OCI-LY1 (cell line): ENCODE data around the gene ANKFY1.
"Not testable (repeated sequence)": the region's sequence is repeated elsewhere in the genome, so short reads cannot be mapped to it uniquely, and the experiment has no call there.

Experiments
- H2AFZ ChIP-seq: fragments of 200-600 bp; sonication (generic), shearing (Covaris generic); 2 replicates; pipeline ENCODE4 v1.6.0; 2014; ENCODE audit warnings: antibody characterized with exemption, mild to moderate bottlenecking, low read length
- H3F3A ChIP-seq: fragments of 200-600 bp; sonication (generic), shearing (Covaris generic); 2 replicates; pipeline ENCODE4 v1.6.0; 2014; ENCODE audit warnings: mild to moderate bottlenecking, antibody characterized with exemption, low read length, moderate library complexity; ENCODE audit not compliant: insufficient read depth
- H3K27ac ChIP-seq: fragments of 200-600 bp; sonication (generic); 2 replicates; pipeline ENCODE4 v1.5.1; 2014; ENCODE audit warnings: low read length, mixed run types, mild to moderate bottlenecking, low read depth; ENCODE audit not compliant: poor library complexity, severe bottlenecking
- H3K27me3 ChIP-seq: fragments of 200-600 bp; sonication (generic); 2 replicates; pipeline ENCODE4 v1.6.0; 2014; ENCODE audit warnings: antibody characterized with exemption, mild to moderate bottlenecking, low read length, moderate library complexity; ENCODE audit not compliant: insufficient read depth
- H3K36me3 ChIP-seq: fragments of 200-600 bp; sonication (generic); 2 replicates; pipeline ENCODE4 v1.6.1; 2014; ENCODE audit warnings: mild to moderate bottlenecking, antibody characterized with exemption, low read length, moderate library complexity, mixed read lengths; ENCODE audit not compliant: insufficient read depth
- H3K4me1 ChIP-seq: fragments of 200-600 bp; sonication (generic); 2 replicates; pipeline ENCODE4 v1.5.1; 2014; ENCODE audit warnings: mild to moderate bottlenecking, low read length, moderate library complexity; ENCODE audit not compliant: insufficient read depth, severe bottlenecking
- H3K4me2 ChIP-seq: fragments of 200-600 bp; sonication (generic), shearing (Covaris generic); 2 replicates; pipeline ENCODE4 v1.6.1; 2014; ENCODE audit warnings: low read length
- H3K4me3 ChIP-seq: fragments of 200-600 bp; sonication (generic); 2 replicates; pipeline ENCODE4 v1.5.1; 2014; ENCODE audit warnings: low read length, low read depth, mild to moderate bottlenecking, mixed read lengths; ENCODE audit not compliant: poor library complexity, severe bottlenecking
- H3K79me2 ChIP-seq: fragments of 200-600 bp; shearing (Covaris generic); 2 replicates; pipeline ENCODE4 v1.6.1; 2016; ENCODE audit warnings: mixed run types, low read length, mixed read lengths; ENCODE audit not compliant: insufficient read depth
- H3K9ac ChIP-seq: fragments of 200-600 bp; sonication (generic), shearing (Covaris generic); 2 replicates; pipeline ENCODE4 v1.6.1; 2014; ENCODE audit warnings: mild to moderate bottlenecking, low read length, mixed read lengths
- H3K9me2 ChIP-seq: fragments of 200-600 bp; sonication (generic), shearing (Covaris generic); 2 replicates; pipeline ENCODE4 v1.6.1; 2014; ENCODE audit warnings: low read depth, mild to moderate bottlenecking, low read length, mixed read lengths
- H3K9me3 ChIP-seq: fragments of 200-600 bp; shearing (Covaris generic); 2 replicates; pipeline ENCODE4 v1.6.1; 2014; ENCODE audit warnings: low read length, mixed read lengths
- H4K20me1 ChIP-seq: fragments of 200-600 bp; sonication (generic), shearing (Covaris generic); 2 replicates; pipeline ENCODE4 v1.6.0; 2016; ENCODE audit warnings: mild to moderate bottlenecking, low read length; ENCODE audit not compliant: insufficient read depth
- EZH2 ChIP-seq: fragments of 200-600 bp; sonication (generic), shearing (Covaris generic); IDR thresholded peaks from 2 replicates; pipeline ENCODE4 v1.8.0; 2017; ENCODE audit warnings: borderline replicate concordance, mixed run types, mild to moderate bottlenecking, antibody characterized with exemption, low read length, moderate library complexity, mixed read lengths
- TF ChIP-seq, protein P1 (sequence below): fragments of 200-600 bp; sonication (generic), shearing (Covaris generic); IDR thresholded peaks from 2 replicates; pipeline ENCODE4 v1.5.1; 2017; ENCODE audit warnings: mild to moderate bottlenecking, antibody characterized with exemption, low read length, moderate library complexity, mixed read lengths

Gene ANKFY1

GRCh38 chr17:4194796-4195195 lies 69.0 kb downstream of the ANKFY1 start:
- no peaks in the 10 kb centered on the region for H3K9me3 ChIP-seq
- no peaks in the 10 kb centered on the region for H3F3A ChIP-seq
- H3K4me3 ChIP-seq = no peak overlapping the region
- no peaks in the 10 kb centered on the region for H3K4me1 ChIP-seq
- H3K36me3 ChIP-seq = peaks cover 69% of the 10 kb centered on the region
- no peaks in the 10 kb centered on the region for H3K9me2 ChIP-seq
- H3K79me2 ChIP-seq = no peaks in the 10 kb centered on the region
- TF ChIP-seq, protein P1, sequence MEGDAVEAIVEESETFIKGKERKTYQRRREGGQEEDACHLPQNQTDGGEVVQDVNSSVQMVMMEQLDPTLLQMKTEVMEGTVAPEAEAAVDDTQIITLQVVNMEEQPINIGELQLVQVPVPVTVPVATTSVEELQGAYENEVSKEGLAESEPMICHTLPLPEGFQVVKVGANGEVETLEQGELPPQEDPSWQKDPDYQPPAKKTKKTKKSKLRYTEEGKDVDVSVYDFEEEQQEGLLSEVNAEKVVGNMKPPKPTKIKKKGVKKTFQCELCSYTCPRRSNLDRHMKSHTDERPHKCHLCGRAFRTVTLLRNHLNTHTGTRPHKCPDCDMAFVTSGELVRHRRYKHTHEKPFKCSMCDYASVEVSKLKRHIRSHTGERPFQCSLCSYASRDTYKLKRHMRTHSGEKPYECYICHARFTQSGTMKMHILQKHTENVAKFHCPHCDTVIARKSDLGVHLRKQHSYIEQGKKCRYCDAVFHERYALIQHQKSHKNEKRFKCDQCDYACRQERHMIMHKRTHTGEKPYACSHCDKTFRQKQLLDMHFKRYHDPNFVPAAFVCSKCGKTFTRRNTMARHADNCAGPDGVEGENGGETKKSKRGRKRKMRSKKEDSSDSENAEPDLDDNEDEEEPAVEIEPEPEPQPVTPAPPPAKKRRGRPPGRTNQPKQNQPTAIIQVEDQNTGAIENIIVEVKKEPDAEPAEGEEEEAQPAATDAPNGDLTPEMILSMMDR = no peak
- TF ChIP-seq EZH2 = no peak
- H3K27ac ChIP-seq = no peak overlapping the region
- no peak overlapping the region for H2AFZ ChIP-seq
- H3K4me2 ChIP-seq = no peak overlapping the region
- no peaks in the 10 kb centered on the region for H4K20me1 ChIP-seq
- H3K27me3 ChIP-seq = no peaks in the 10 kb centered on the region
- no peak overlapping the region for H3K9ac ChIP-seq

- H3K9ac ChIP-seq, H3F3A ChIP-seq, H3K4me1 ChIP-seq, H4K20me1 ChIP-seq, H3K27ac ChIP-seq, H3K4me3 ChIP-seq, H3K27me3 ChIP-seq, H3K9me2 ChIP-seq, H2AFZ ChIP-seq, H3K79me2 ChIP-seq, H3K9me3 ChIP-seq, H3K4me2 ChIP-seq: not testable (repeated sequence)
- peaks cover 76% of the 10 kb centered on the region for H3K36me3 ChIP-seq
These were observed 73.0 kb downstream of the ANKFY1 start for GRCh38 chr17:4190791-4191190.

GRCh38 chr17:4189280-4189679 lies 74.5 kb downstream of the ANKFY1 start:
- no peak overlapping the region for H3K4me2 ChIP-seq
- no peak overlapping the region for H3K9ac ChIP-seq
- H3K9me2 ChIP-seq = no peaks in the 10 kb centered on the region
- no peaks in the 10 kb centered on the region for H3K27me3 ChIP-seq
- H3K9me3 ChIP-seq = no peaks in the 10 kb centered on the region
- no peaks in the 10 kb centered on the region for H3K4me1 ChIP-seq
- H3K79me2 ChIP-seq = no peaks in the 10 kb centered on the region
- no peaks in the 10 kb centered on the region for H3F3A ChIP-seq
- H3K27ac ChIP-seq = no peak overlapping the region
- no peak overlapping the region for H3K4me3 ChIP-seq
- peaks cover 70% of the 10 kb centered on the region for H3K36me3 ChIP-seq
- TF ChIP-seq, protein P1 = no peak
- no peak for TF ChIP-seq EZH2
- no peak overlapping the region for H2AFZ ChIP-seq
- no peaks in the 10 kb centered on the region for H4K20me1 ChIP-seq

GRCh38 chr17:4188076-4188475 lies 75.7 kb downstream of the ANKFY1 start:
- H3K4me2 ChIP-seq = no peak overlapping the region
- no peaks in the 10 kb centered on the region for H4K20me1 ChIP-seq
- TF ChIP-seq, protein P1 = no peak
- TF ChIP-seq EZH2 = no peak
- no peaks in the 10 kb centered on the region for H3K27me3 ChIP-seq
- H3K4me1 ChIP-seq = no peaks in the 10 kb centered on the region
- H3F3A ChIP-seq = no peaks in the 10 kb centered on the region
- peaks cover 77% of the 10 kb centered on the region for H3K36me3 ChIP-seq
- H3K79me2 ChIP-seq = no peaks in the 10 kb centered on the region
- no peaks in the 10 kb centered on the region for H3K9me3 ChIP-seq
- H3K4me3 ChIP-seq = no peak overlapping the region
- no peaks in the 10 kb centered on the region for H3K9me2 ChIP-seq
- H2AFZ ChIP-seq = no peak overlapping the region
- no peak overlapping the region for H3K9ac ChIP-seq
- no peak overlapping the region for H3K27ac ChIP-seq
